K562 (cell line): ENCODE data around the gene EPO.

Experiments used
- CHD2 ChIP-seq: IDR thresholded peaks from 2 replicates; pipeline ENCODE4 v1.6.1; 2011; ENCODE audit warnings: low read depth, low read length
- CTCF ChIP-seq, 3 experiments: IDR thresholded peaks in 2 of 3; conservative IDR thresholded peaks in 1 of 3; 2 replicates each; pipeline ENCODE4 v1.5.1; 2011 to 2012; ENCODE audit warnings: low read length in 3 of 3, mild to moderate bottlenecking in 3 of 3, control low read depth in 2 of 3, improper control_type of control experiment in 1 of 3, inconsistent platforms in 1 of 3, low read depth in 1 of 3, mixed read lengths in 1 of 3, moderate library complexity in 1 of 3; ENCODE audit not compliant: insufficient read depth in 2 of 3
- SMARCB1 ChIP-seq: IDR thresholded peaks from 2 replicates; pipeline ENCODE4 v1.6.1; 2011; ENCODE audit warnings: improper control_type of control experiment, low read depth; ENCODE audit not compliant: insufficient read length
- ZNF280B ChIP-seq: fragments of 250-450 bp; sonication (Bioruptor Pico); IDR thresholded peaks from 2 replicates; pipeline ENCODE4 v1.5.1; 2021; ENCODE audit warnings: mild to moderate bottlenecking

- TF ChIP-seq SMARCB1 (no peak), ZNF280B (CRISPR knock-in tag) (no peak), CTCF (IDR thresholded peaks at IDR 0.05 in 2 of 3, conservative IDR thresholded peaks at IDR 0.05 in 1 of 3; ENCODE audit: insufficient read depth in 2 of 3, low read depth in 1 of 3, low read length in 3 of 3) (0 out of 6 replicates have a peak, but pooled peaks of 1 of the 3 experiments have one; percentile 5), CHD2 (no peak)
These were observed 44.5 kb upstream of the EPO start for GRCh38 chr7:100675581-100676350.
